ENCODE data around the gene GM2A. TPM values are rescaled to one million over a fixed set of nuclear protein-coding genes. Genes with fewer than 3 reads are reported as not detected.

The GM2A gene
- total RNA-seq, 1 experiment from 2014 or later: 133 TPM

DNA sequence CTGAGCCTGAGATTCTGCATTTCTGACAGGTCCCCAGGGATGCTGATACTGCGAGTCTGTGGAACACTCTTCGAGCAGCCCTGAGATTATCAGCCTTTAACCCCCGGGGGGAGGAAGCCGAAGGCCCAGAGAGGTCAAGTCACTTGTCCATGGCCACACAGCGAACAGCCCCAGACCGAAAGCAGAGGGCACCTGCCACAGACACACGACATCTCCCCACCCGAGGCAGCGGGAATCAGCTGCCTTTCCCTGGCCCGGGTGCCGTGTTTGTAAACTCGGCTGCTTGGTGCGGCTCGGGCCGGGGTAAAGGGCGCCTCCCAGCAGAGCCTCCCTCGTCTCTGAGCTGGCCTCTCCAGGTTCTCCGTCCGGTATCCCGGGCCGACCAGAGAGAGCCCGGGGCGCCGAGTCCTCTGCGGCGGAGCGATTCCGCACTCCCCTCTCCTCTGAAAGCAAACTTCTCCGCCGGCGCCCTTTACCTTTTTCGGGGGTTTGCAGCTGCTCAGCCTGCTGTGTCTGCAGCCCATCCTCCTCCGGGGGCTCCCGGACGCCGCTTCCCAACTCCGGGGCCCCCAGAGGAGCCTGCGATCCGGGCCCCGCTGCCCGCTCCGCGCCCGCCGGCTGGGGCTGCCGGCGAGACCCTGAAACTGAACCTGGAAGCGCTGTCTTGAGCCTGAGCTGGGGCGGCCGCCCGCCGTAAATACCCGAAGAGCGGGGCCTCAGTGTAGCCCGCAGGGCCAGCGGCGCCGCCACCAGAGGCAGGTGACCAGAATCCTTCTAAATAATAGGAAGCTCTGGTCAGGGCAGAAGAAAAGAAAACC lies 29.3 kb upstream of the GM2A start, which contains the start of gene CCDC69:
TSS of gene CCDC69 (minus strand) at position 646 of the 818 bp plus-strand sequence. CDS start at position 524, 122 bp downstream.
- H3K9ac ChIP-seq (ENCODE audit: low read length): peak within 1 kb of the TSS; percentile 98
- H3K9me3 ChIP-seq (ENCODE audit: low read length): no peaks in the 10 kb centered on the region
- peaks cover 73% of the 10 kb centered on the region for H3K4me1 ChIP-seq (ENCODE audit: low read length)
- peak within 1 kb of the TSS; percentile 76 for H3K4me2 ChIP-seq (ENCODE audit: low read depth, low read length, poor library complexity, severe bottlenecking)
- no peaks in the 10 kb centered on the region for H4K20me1 ChIP-seq (ENCODE audit: insufficient read depth, low read depth, low read length)
- H3K4me3 ChIP-seq (ENCODE audit: low read length): peak within 1 kb of the TSS; percentile 86
- no peaks in the 10 kb centered on the region for H3K9me2 ChIP-seq (replicated peaks; ENCODE audit: insufficient read depth, low read length)
- peak within 1 kb of the TSS; percentile 100 for H3K27ac ChIP-seq (ENCODE audit: low read length)
- no peak within 1 kb of the TSS for H2AFZ ChIP-seq (ENCODE audit: low read length)
- no peaks in the 10 kb centered on the region for H3K27me3 ChIP-seq (ENCODE audit: low read length)
- DNase-seq: peak; percentile 80
- H3K79me2 ChIP-seq (ENCODE audit: low read length): peaks cover 47% of the 10 kb centered on the region
- H3K36me3 ChIP-seq (ENCODE audit: insufficient read depth, low read length): peaks cover 8% of the 10 kb centered on the region; the same call in 1 of the 2 replicates

DNA sequence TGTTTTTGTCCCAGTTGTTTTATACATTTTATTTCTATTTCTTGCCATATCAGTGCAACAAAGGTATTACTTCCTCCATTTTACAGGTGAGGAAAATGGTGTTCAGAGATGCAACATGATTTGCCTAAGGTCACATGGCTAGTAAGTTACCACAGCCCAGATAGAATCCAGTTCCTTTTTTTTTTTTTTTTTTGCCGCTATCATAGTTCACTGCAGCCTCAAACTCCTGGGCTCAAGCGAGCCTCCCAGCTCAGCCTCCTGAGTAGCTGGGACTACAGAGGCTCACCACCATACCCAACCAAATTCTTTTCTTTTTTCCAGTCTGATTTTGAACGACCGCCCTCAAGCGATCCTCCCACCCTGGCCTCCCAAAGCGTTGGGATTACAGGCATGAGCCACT lies 28.6 kb upstream of the GM2A start:
- peak overlapping the region; percentile 98 for H3K9ac ChIP-seq (ENCODE audit: low read length)
- peaks cover 8% of the 10 kb centered on the region; the same call in 1 of the 2 replicates for H3K36me3 ChIP-seq (ENCODE audit: insufficient read depth, low read length)
- no peak overlapping the region for H2AFZ ChIP-seq (ENCODE audit: low read length)
- no peaks in the 10 kb centered on the region for H3K9me2 ChIP-seq (replicated peaks; ENCODE audit: insufficient read depth, low read length)
- H3K4me2 ChIP-seq (ENCODE audit: low read depth, low read length, poor library complexity, severe bottlenecking): peak overlapping the region; percentile 76
- peaks cover 66% of the 10 kb centered on the region for H3K4me1 ChIP-seq (ENCODE audit: low read length)
- no peaks in the 10 kb centered on the region for H3K27me3 ChIP-seq (ENCODE audit: low read length)
- H3K27ac ChIP-seq (ENCODE audit: low read length): peak overlapping the region; percentile 100
- H4K20me1 ChIP-seq (ENCODE audit: insufficient read depth, low read depth, low read length): no peaks in the 10 kb centered on the region
- peak overlapping the region; percentile 86 for H3K4me3 ChIP-seq (ENCODE audit: low read length)
- peak; percentile 92 for DNase-seq
- H3K9me3 ChIP-seq (ENCODE audit: low read length): no peaks in the 10 kb centered on the region
- peaks cover 40% of the 10 kb centered on the region for H3K79me2 ChIP-seq (ENCODE audit: low read length)

DNA sequence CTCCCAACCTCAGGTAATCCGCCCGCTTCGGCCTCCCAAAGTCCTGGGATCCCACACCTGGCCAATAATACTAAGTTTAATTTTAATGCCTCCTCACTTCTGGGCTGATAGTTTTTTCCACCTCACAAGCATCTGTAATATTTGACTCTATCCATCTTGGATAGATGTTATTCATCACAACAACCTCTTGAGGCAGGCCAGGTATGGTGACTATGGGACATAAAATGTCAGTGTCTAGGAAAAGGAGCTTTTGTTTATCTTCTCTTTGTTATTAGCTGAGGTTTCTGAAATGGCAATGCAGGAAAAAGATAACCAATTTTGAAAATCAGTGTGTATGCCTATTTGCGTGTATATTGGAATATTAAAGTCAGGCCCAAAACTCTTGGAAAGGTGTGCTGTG lies 27.9 kb upstream of the GM2A start:
- Histone ChIP-seq H3K9me2 (replicated peaks; ENCODE audit: insufficient read depth, low read length) (no peaks in the 10 kb centered on the region), H3K27ac (ENCODE audit: low read length) (peak overlapping the region; percentile 100), H3K36me3 (ENCODE audit: insufficient read depth, low read length) (peaks cover 8% of the 10 kb centered on the region; the same call in 1 of the 2 replicates), H3K9ac (ENCODE audit: low read length) (peak overlapping the region; percentile 23; the same call in 1 of the 2 replicates), H3K4me2 (ENCODE audit: low read depth, low read length, poor library complexity, severe bottlenecking) (peak overlapping the region; percentile 13), H3K27me3 (ENCODE audit: low read length) (no peaks in the 10 kb centered on the region), H2AFZ (ENCODE audit: low read length) (no peak overlapping the region), H3K4me3 (ENCODE audit: low read length) (no peak overlapping the region), H4K20me1 (ENCODE audit: insufficient read depth, low read depth, low read length) (no peaks in the 10 kb centered on the region), H3K79me2 (ENCODE audit: low read length) (peaks cover 33% of the 10 kb centered on the region), H3K4me1 (ENCODE audit: low read length) (peaks cover 59% of the 10 kb centered on the region), H3K9me3 (ENCODE audit: low read length) (no peaks in the 10 kb centered on the region)
- no peak for DNase-seq

DNA sequence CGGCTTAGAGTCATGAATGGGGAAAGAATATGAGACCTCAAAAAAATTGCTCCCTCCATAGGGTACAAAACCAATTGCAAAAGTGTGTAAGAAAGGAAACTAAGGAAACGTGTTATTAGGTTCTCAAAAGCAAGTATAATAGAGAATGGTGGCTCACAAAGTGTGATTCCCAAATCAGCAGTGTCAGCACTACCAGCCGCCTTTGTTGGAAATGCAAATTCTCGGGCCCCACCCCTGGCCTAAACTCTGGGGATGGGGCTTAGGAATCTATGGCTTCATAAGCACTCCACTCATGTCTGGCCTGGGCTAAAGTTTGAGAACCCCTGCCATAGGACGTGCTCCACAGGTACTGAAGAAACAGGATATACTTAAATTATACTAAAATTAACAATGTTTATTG lies 27.5 kb upstream of the GM2A start:
- H3K27ac ChIP-seq (ENCODE audit: low read length): peak overlapping the region; percentile 100

GRCh38 chr5:151227918-151228447 lies 25.0 kb upstream of the GM2A start:
- Histone ChIP-seq H3K36me3 (ENCODE audit: insufficient read depth, low read length) (no peaks in the 10 kb centered on the region), H3K9ac (ENCODE audit: low read length) (no peak overlapping the region), H4K20me1 (ENCODE audit: insufficient read depth, low read depth, low read length) (no peaks in the 10 kb centered on the region), H3K9me2 (replicated peaks; ENCODE audit: insufficient read depth, low read length) (no peaks in the 10 kb centered on the region), H3K4me2 (ENCODE audit: low read depth, low read length, poor library complexity, severe bottlenecking) (no peak overlapping the region), H3K4me1 (ENCODE audit: low read length) (peaks cover 48% of the 10 kb centered on the region), H3K27ac (ENCODE audit: low read length) (peak overlapping the region; percentile 51), H3K79me2 (ENCODE audit: low read length) (peaks cover 5% of the 10 kb centered on the region), H3K27me3 (ENCODE audit: low read length) (no peaks in the 10 kb centered on the region), H2AFZ (ENCODE audit: low read length) (no peak overlapping the region), H3K4me3 (ENCODE audit: low read length) (no peak overlapping the region), H3K9me3 (ENCODE audit: low read length) (no peaks in the 10 kb centered on the region)
- DNase-seq: no peak

More for the DNA sequence above, 27.5 kb upstream of the GM2A start:
- Histone ChIP-seq H3K79me2 (ENCODE audit: low read length) (peaks cover 29% of the 10 kb centered on the region), H3K9me3 (ENCODE audit: low read length) (no peaks in the 10 kb centered on the region), H3K9me2 (replicated peaks; ENCODE audit: insufficient read depth, low read length) (no peaks in the 10 kb centered on the region), H3K27me3 (ENCODE audit: low read length) (no peaks in the 10 kb centered on the region), H3K9ac (ENCODE audit: low read length) (peak overlapping the region; percentile 23; the same call in 1 of the 2 replicates), H4K20me1 (ENCODE audit: insufficient read depth, low read depth, low read length) (no peaks in the 10 kb centered on the region), H3K4me2 (ENCODE audit: low read depth, low read length, poor library complexity, severe bottlenecking) (peak overlapping the region; percentile 13), H3K4me1 (ENCODE audit: low read length) (peaks cover 55% of the 10 kb centered on the region), H3K36me3 (ENCODE audit: insufficient read depth, low read length) (peaks cover 8% of the 10 kb centered on the region; the same call in 1 of the 2 replicates), H3K4me3 (ENCODE audit: low read length) (no peak overlapping the region), H2AFZ (ENCODE audit: low read length) (no peak overlapping the region)
- no peak for DNase-seq

GRCh38 chr5:151228986-151229385 lies 24.0 kb upstream of the GM2A start:
- DNase-seq: no peak
- Histone ChIP-seq H3K79me2 (ENCODE audit: low read length) (no peaks in the 10 kb centered on the region), H3K4me1 (ENCODE audit: low read length) (peaks cover 52% of the 10 kb centered on the region), H3K9me2 (replicated peaks; ENCODE audit: insufficient read depth, low read length) (no peaks in the 10 kb centered on the region), H3K9me3 (ENCODE audit: low read length) (no peaks in the 10 kb centered on the region), H3K27me3 (ENCODE audit: low read length) (no peaks in the 10 kb centered on the region), H3K27ac (ENCODE audit: low read length) (no peak overlapping the region; the same call in 1 of the 2 replicates), H3K4me2 (ENCODE audit: low read depth, low read length, poor library complexity, severe bottlenecking) (no peak overlapping the region), H3K9ac (ENCODE audit: low read length) (no peak overlapping the region), H4K20me1 (ENCODE audit: insufficient read depth, low read depth, low read length) (no peaks in the 10 kb centered on the region), H3K36me3 (ENCODE audit: insufficient read depth, low read length) (no peaks in the 10 kb centered on the region), H3K4me3 (ENCODE audit: low read length) (no peak overlapping the region), H2AFZ (ENCODE audit: low read length) (no peak overlapping the region)

- Histone ChIP-seq H3K4me2 (ENCODE audit: low read depth, low read length, poor library complexity, severe bottlenecking) (no peak overlapping the region), H3K79me2 (ENCODE audit: low read length) (no peaks in the 10 kb centered on the region), H3K27me3 (ENCODE audit: low read length) (no peaks in the 10 kb centered on the region), H3K27ac (ENCODE audit: low read length) (0 out of 2 replicates have a peak overlapping the region, but pooled peaks have one; percentile 23), H3K9me3 (ENCODE audit: low read length) (no peaks in the 10 kb centered on the region), H4K20me1 (ENCODE audit: insufficient read depth, low read depth, low read length) (no peaks in the 10 kb centered on the region), H3K4me3 (ENCODE audit: low read length) (no peak overlapping the region), H2AFZ (ENCODE audit: low read length) (no peak overlapping the region), H3K36me3 (ENCODE audit: insufficient read depth, low read length) (no peaks in the 10 kb centered on the region), H3K4me1 (ENCODE audit: low read length) (peaks cover 52% of the 10 kb centered on the region), H3K9ac (ENCODE audit: low read length) (no peak overlapping the region), H3K9me2 (replicated peaks; ENCODE audit: insufficient read depth, low read length) (no peaks in the 10 kb centered on the region)
- no peak for DNase-seq
These were observed 22.8 kb upstream of the GM2A start for GRCh38 chr5:151230048-151230680.

DNA sequence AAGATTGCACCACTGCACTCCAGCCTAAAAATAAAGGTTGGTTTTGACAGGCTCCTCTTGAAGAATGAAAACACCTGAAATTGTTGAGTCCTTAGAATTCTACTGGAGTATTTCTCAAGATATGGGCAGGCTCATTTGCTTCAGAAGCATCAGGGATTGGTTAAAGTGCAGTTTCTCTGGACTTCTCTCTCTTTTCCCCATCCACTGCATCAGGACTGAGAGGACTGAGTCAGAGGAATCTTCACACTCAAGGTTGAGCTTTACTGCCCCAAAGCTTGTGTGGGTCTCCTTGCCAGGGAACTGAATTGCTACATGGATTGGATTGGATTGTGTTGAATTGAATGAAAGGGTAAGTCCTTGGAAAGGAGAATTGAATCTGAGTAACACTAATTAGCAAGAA lies 21.6 kb upstream of the GM2A start:
- 0 out of 2 replicates have a peak overlapping the region, but pooled peaks have one; percentile 5 for H3K9ac ChIP-seq (ENCODE audit: low read length)
- H3K4me2 ChIP-seq (ENCODE audit: low read depth, low read length, poor library complexity, severe bottlenecking): no peak overlapping the region

More for the DNA sequence above, 21.6 kb upstream of the GM2A start:
- Histone ChIP-seq H3K36me3 (ENCODE audit: insufficient read depth, low read length) (no peaks in the 10 kb centered on the region), H3K27ac (ENCODE audit: low read length) (peak overlapping the region; percentile 98), H3K79me2 (ENCODE audit: low read length) (no peaks in the 10 kb centered on the region), H3K9me2 (replicated peaks; ENCODE audit: insufficient read depth, low read length) (no peaks in the 10 kb centered on the region), H3K27me3 (ENCODE audit: low read length) (no peaks in the 10 kb centered on the region), H4K20me1 (ENCODE audit: insufficient read depth, low read depth, low read length) (no peaks in the 10 kb centered on the region), H3K4me1 (ENCODE audit: low read length) (peaks cover 48% of the 10 kb centered on the region), H2AFZ (ENCODE audit: low read length) (no peak overlapping the region), H3K4me3 (ENCODE audit: low read length) (no peak overlapping the region), H3K9me3 (ENCODE audit: low read length) (no peaks in the 10 kb centered on the region)
- no peak for DNase-seq

Data from Karpas-422 (cell line).